Measurements from ENCODE around the gene ARHGAP10.

ARHGAP10 gene

GRCh38 chr4:147957446-147957845, 225.6 kb downstream of the ARHGAP10 start:
- H3K36me3 ChIP-seq (ENCODE audit: control insufficient read depth, insufficient read depth, low read length), result no peaks in the 10 kb centered on the region
- H3K27me3 ChIP-seq (ENCODE audit: control insufficient read depth, insufficient read depth, low read length), result no peaks in the 10 kb centered on the region

GRCh38 chr4:147958057-147958456, 226.2 kb downstream of the ARHGAP10 start:
- Histone ChIP-seq H3K9ac (ENCODE audit: low read depth, low read length) (no peak overlapping the region), H3K9me3 (ENCODE audit: control insufficient read depth, insufficient read depth, low read length) (no peaks in the 10 kb centered on the region), H3K4me1 (ENCODE audit: control insufficient read depth, insufficient read depth, low read length) (peaks cover 19% of the 10 kb centered on the region), H3K4me3 (ENCODE audit: low read depth, low read length) (no peak overlapping the region), H3K36me3 (ENCODE audit: control insufficient read depth, insufficient read depth, low read length) (no peaks in the 10 kb centered on the region), H3K27me3 (ENCODE audit: control insufficient read depth, insufficient read depth, low read length) (no peaks in the 10 kb centered on the region)

More at GRCh38 chr4:147957446-147957845, 225.6 kb downstream of the ARHGAP10 start:
- Histone ChIP-seq H3K9me3 (ENCODE audit: control insufficient read depth, insufficient read depth, low read length) (no peaks in the 10 kb centered on the region), H3K4me3 (ENCODE audit: low read depth, low read length) (no peak overlapping the region), H3K4me1 (ENCODE audit: control insufficient read depth, insufficient read depth, low read length) (peaks cover 19% of the 10 kb centered on the region), H3K9ac (ENCODE audit: low read depth, low read length) (no peak overlapping the region)

GRCh38 chr4:147958489-147959065, 226.7 kb downstream of the ARHGAP10 start:
- no peaks in the 10 kb centered on the region for H3K27me3 ChIP-seq (ENCODE audit: control insufficient read depth, insufficient read depth, low read length)
- no peak overlapping the region for H3K4me3 ChIP-seq (ENCODE audit: low read depth, low read length)
- H3K9me3 ChIP-seq (ENCODE audit: control insufficient read depth, insufficient read depth, low read length), result no peaks in the 10 kb centered on the region

DNA sequence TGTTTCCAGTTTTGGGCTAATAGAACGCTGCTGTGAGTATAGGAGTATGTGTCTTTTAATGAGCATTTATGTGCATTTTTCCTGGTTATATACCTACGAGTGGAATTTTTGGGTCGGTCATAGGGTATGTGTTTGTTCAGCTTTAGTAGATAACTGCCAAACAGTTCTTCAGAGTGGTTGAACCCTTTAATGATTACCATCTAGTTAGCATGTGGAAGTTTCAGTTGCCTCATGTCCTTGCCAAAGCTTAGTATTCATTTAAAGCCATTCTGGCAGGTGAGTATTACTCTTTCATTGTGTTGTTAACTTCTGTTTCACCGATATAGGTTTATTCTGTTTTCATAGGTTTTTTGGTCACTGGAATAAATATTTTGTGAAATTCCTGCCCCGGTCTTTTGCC, 229.1 kb downstream of the ARHGAP10 start:
- Histone ChIP-seq H3K4me3 (ENCODE audit: low read depth, low read length) (no peak overlapping the region), H3K9me3 (ENCODE audit: control insufficient read depth, insufficient read depth, low read length) (no peaks in the 10 kb centered on the region), H3K9ac (ENCODE audit: low read depth, low read length) (no peak overlapping the region), H3K4me1 (ENCODE audit: control insufficient read depth, insufficient read depth, low read length) (peaks cover 10% of the 10 kb centered on the region), H3K27me3 (ENCODE audit: control insufficient read depth, insufficient read depth, low read length) (no peaks in the 10 kb centered on the region), H3K36me3 (ENCODE audit: control insufficient read depth, insufficient read depth, low read length) (no peaks in the 10 kb centered on the region)

More at GRCh38 chr4:147958489-147959065, 226.7 kb downstream of the ARHGAP10 start:
- Histone ChIP-seq H3K4me1 (ENCODE audit: control insufficient read depth, insufficient read depth, low read length) (peaks cover 19% of the 10 kb centered on the region), H3K9ac (ENCODE audit: low read depth, low read length) (no peak overlapping the region), H3K36me3 (ENCODE audit: control insufficient read depth, insufficient read depth, low read length) (no peaks in the 10 kb centered on the region)

GRCh38 chr4:147963839-147964238, 232.0 kb downstream of the ARHGAP10 start:
- H3K27me3 ChIP-seq (ENCODE audit: control insufficient read depth, insufficient read depth, low read length), result no peaks in the 10 kb centered on the region
- no peak overlapping the region for H3K4me3 ChIP-seq (ENCODE audit: low read depth, low read length)
- H3K4me1 ChIP-seq (ENCODE audit: control insufficient read depth, insufficient read depth, low read length), result no peaks in the 10 kb centered on the region
- no peaks in the 10 kb centered on the region for H3K36me3 ChIP-seq (ENCODE audit: control insufficient read depth, insufficient read depth, low read length)
- no peak overlapping the region for H3K9ac ChIP-seq (ENCODE audit: low read depth, low read length)
- no peaks in the 10 kb centered on the region for H3K9me3 ChIP-seq (ENCODE audit: control insufficient read depth, insufficient read depth, low read length)

GRCh38 chr4:147964266-147964880, 232.5 kb downstream of the ARHGAP10 start:
- Histone ChIP-seq H3K4me1 (ENCODE audit: control insufficient read depth, insufficient read depth, low read length) (no peaks in the 10 kb centered on the region), H3K9ac (ENCODE audit: low read depth, low read length) (no peak overlapping the region), H3K9me3 (ENCODE audit: control insufficient read depth, insufficient read depth, low read length) (no peaks in the 10 kb centered on the region), H3K4me3 (ENCODE audit: low read depth, low read length) (no peak overlapping the region), H3K36me3 (ENCODE audit: control insufficient read depth, insufficient read depth, low read length) (no peaks in the 10 kb centered on the region), H3K27me3 (ENCODE audit: control insufficient read depth, insufficient read depth, low read length) (no peaks in the 10 kb centered on the region)

- H3K27me3 ChIP-seq (ENCODE audit: control insufficient read depth, insufficient read depth, low read length), result no peaks in the 10 kb centered on the region
- H3K4me1 ChIP-seq (ENCODE audit: control insufficient read depth, insufficient read depth, low read length), result peaks cover under 1% of the 10 kb centered on the region
- no peaks in the 10 kb centered on the region for H3K9me3 ChIP-seq (ENCODE audit: control insufficient read depth, insufficient read depth, low read length)
- no peak overlapping the region for H3K9ac ChIP-seq (ENCODE audit: low read depth, low read length)
- H3K36me3 ChIP-seq (ENCODE audit: control insufficient read depth, insufficient read depth, low read length), result no peaks in the 10 kb centered on the region
- no peak overlapping the region for H3K4me3 ChIP-seq (ENCODE audit: low read depth, low read length)
These were observed 233.2 kb downstream of the ARHGAP10 start for GRCh38 chr4:147965056-147965455.

- Histone ChIP-seq H3K4me1 (ENCODE audit: control insufficient read depth, insufficient read depth, low read length) (peaks cover 5% of the 10 kb centered on the region), H3K9me3 (ENCODE audit: control insufficient read depth, insufficient read depth, low read length) (no peaks in the 10 kb centered on the region), H3K36me3 (ENCODE audit: control insufficient read depth, insufficient read depth, low read length) (no peaks in the 10 kb centered on the region), H3K4me3 (ENCODE audit: low read depth, low read length) (no peak overlapping the region), H3K27me3 (ENCODE audit: control insufficient read depth, insufficient read depth, low read length) (no peaks in the 10 kb centered on the region), H3K9ac (ENCODE audit: low read depth, low read length) (no peak overlapping the region)
These were observed 234.0 kb downstream of the ARHGAP10 start for GRCh38 chr4:147965873-147966272.

DNA sequence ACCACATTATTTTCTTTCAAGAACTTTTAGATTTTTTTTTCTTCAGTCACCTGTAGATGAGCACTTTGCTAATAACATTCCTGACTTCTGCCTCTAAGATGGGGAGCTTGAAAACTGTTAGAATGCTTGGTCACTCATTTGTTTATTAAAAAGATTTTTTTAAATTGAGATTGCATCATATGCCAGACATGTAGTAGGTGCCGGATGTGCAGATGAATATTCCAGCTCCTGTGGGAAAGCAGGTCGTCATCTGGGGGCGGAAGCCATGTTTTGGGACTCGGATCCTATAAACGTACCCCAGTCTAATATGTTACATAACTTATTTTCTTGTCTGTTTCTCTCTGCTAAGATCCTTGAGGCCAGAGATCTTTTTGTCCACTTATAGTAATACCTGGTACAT, 236.8 kb downstream of the ARHGAP10 start:
- H3K9me3 ChIP-seq (ENCODE audit: control insufficient read depth, insufficient read depth, low read length), result no peaks in the 10 kb centered on the region
- H3K9ac ChIP-seq (ENCODE audit: low read depth, low read length), result no peak overlapping the region
- H3K4me3 ChIP-seq (ENCODE audit: low read depth, low read length), result no peak overlapping the region
- peaks cover 11% of the 10 kb centered on the region for H3K4me1 ChIP-seq (ENCODE audit: control insufficient read depth, insufficient read depth, low read length)
- no peaks in the 10 kb centered on the region for H3K27me3 ChIP-seq (ENCODE audit: control insufficient read depth, insufficient read depth, low read length)
- H3K36me3 ChIP-seq (ENCODE audit: control insufficient read depth, insufficient read depth, low read length), result no peaks in the 10 kb centered on the region

DNA sequence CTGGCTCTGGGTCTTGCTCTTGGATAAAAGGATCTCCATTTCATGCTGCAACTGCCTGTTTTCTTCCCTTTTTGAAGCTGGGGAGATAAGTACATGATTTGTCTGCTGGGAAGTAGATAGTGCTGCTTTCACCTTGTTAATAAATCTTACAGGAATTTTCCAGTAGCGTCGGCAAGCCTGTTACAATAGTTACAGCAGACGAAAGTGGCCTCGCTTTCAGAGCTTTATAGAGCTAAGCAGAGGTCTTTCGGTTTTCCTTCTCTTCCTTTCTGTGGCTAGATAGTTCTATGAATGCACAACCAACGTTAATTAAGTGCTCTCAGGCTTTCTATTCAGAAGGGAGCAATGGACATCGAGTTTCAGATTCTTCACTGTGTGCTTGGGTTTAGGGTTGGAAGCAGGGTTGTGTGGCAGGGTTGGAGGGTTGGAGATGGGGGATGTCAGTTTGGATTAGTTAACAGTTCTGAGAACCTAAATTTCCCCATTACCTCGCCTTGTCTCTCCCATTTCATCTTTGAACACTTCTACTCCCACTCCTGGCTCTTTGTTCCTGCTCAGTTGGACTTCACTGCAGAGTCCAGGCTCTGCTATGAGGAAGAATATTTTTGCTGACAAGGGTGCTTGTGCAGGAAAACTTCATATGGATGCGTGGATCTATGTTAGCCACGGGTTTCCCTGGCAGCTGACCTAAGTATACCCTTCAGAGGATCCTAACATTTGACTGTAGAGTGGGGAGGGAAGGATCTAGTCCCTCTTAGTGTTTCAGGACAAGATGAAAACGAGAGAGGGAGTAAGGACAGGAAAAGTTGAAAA, 237.9 kb downstream of the ARHGAP10 start:
- no peak overlapping the region for H3K4me3 ChIP-seq (ENCODE audit: low read depth, low read length)
- H3K4me1 ChIP-seq (ENCODE audit: control insufficient read depth, insufficient read depth, low read length), result peaks cover 11% of the 10 kb centered on the region
- no peaks in the 10 kb centered on the region for H3K27me3 ChIP-seq (ENCODE audit: control insufficient read depth, insufficient read depth, low read length)
- H3K9ac ChIP-seq (ENCODE audit: low read depth, low read length), result no peak overlapping the region
- no peaks in the 10 kb centered on the region for H3K9me3 ChIP-seq (ENCODE audit: control insufficient read depth, insufficient read depth, low read length)
- no peaks in the 10 kb centered on the region for H3K36me3 ChIP-seq (ENCODE audit: control insufficient read depth, insufficient read depth, low read length)

GRCh38 chr4:147971116-147971515, 239.2 kb downstream of the ARHGAP10 start:
- Histone ChIP-seq H3K4me1 (ENCODE audit: control insufficient read depth, insufficient read depth, low read length) (peaks cover 11% of the 10 kb centered on the region), H3K9me3 (ENCODE audit: control insufficient read depth, insufficient read depth, low read length) (no peaks in the 10 kb centered on the region), H3K9ac (ENCODE audit: low read depth, low read length) (peak overlapping the region; percentile 8), H3K36me3 (ENCODE audit: control insufficient read depth, insufficient read depth, low read length) (no peaks in the 10 kb centered on the region), H3K4me3 (ENCODE audit: low read depth, low read length) (no peak overlapping the region), H3K27me3 (ENCODE audit: control insufficient read depth, insufficient read depth, low read length) (no peaks in the 10 kb centered on the region)

DNA sequence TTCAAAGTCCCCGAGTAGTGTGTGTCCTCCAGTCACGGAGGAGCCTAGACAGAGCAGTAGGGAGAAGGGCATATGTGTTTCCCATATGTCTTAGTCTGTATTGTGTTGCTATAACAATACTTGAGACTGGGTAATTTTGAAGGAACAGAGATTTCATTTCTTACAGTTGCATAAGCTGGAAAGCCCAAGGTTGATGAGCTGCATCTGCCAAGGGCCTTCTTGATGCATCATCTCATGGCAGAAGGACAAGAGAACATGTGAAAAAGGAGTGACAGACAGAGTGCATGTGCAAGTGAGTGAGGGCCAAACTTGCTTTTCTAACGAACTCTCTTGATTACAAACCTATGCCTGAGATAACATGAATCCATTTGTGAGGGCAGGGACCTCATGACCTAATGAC, 243.4 kb downstream of the ARHGAP10 start:
- Histone ChIP-seq H3K36me3 (ENCODE audit: control insufficient read depth, insufficient read depth, low read length) (no peaks in the 10 kb centered on the region), H3K9me3 (ENCODE audit: control insufficient read depth, insufficient read depth, low read length) (no peaks in the 10 kb centered on the region), H3K4me3 (ENCODE audit: low read depth, low read length) (no peak overlapping the region), H3K9ac (ENCODE audit: low read depth, low read length) (no peak overlapping the region), H3K4me1 (ENCODE audit: control insufficient read depth, insufficient read depth, low read length) (peaks cover 8% of the 10 kb centered on the region), H3K27me3 (ENCODE audit: control insufficient read depth, insufficient read depth, low read length) (no peaks in the 10 kb centered on the region)
